GM12892 (cell line): Measurements from ENCODE around the gene SNX25.

ENCODE experiments used
- POLR2A ChIP-seq: IDR thresholded peaks from 2 replicates; pipeline ENCODE4 v1.6.1; 2011; ENCODE audit warnings: low read depth, low read length, control low read depth
- POLR2AphosphoS5 ChIP-seq: IDR thresholded peaks from 2 replicates; pipeline ENCODE4 v1.6.1; 2011; ENCODE audit warnings: low read depth, low read length, control low read depth
- TAF1 ChIP-seq: IDR thresholded peaks from 2 replicates; pipeline ENCODE4 v1.6.1; 2011; ENCODE audit warnings: low read depth, mild to moderate bottlenecking, control low read depth, low read length, borderline replicate concordance

DNA sequence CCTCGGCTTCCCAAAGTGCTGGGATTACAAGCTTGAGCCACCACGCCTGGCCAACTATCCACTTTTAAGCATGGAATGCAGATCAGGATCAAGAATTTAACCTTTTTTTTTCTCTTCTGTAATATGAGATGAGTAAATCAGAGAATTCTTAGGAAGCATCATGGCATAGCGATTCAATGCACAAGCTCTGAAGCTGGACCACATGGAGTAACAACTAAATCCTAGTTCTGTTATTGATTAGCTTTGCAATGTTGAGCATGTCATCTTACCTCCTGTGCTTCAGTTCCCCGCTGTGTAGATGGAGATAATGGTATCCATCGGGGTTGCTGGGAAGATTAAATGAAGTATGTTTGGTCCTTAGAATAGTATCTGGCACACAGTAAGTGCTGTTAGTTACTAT lies 1.9 kb upstream of the SNX25 start:
- TF ChIP-seq POLR2AphosphoS5, result no peak
- no peak for TF ChIP-seq TAF1
- no peak for TF ChIP-seq POLR2A
